ENCODE measurements around the gene CPNE6. TPM values are rescaled to one million over a fixed set of nuclear protein-coding genes. Genes with fewer than 3 reads are reported as not detected.
"Not testable (repeated sequence)": the region's sequence is repeated elsewhere in the genome, so short reads cannot be mapped to it uniquely, and the experiment has no call there.

Gene CPNE6
- total RNA-seq, 1 donor: not detected

GRCh38 chr14:24038686-24039085 lies 32.7 kb upstream of the CPNE6 start:
- no peak overlapping the region for H3K4me3 ChIP-seq (ENCODE audit: low read depth, low read length)
- no peak for TF ChIP-seq CTCF (IDR thresholded peaks at IDR 0.05; ENCODE audit: insufficient read depth, low read length)
- DNase-seq (ENCODE audit: low read depth): no peak

- TF ChIP-seq CTCF (IDR thresholded peaks at IDR 0.05; ENCODE audit: insufficient read depth, low read length): no peak
- H3K4me3 ChIP-seq (ENCODE audit: low read depth, low read length): no peak overlapping the region
- DNase-seq (ENCODE audit: low read depth): no peak
These were observed 30.7 kb upstream of the CPNE6 start for GRCh38 chr14:24040692-24041091.

- peak; percentile 9 for DNase-seq (ENCODE audit: low read depth)
- H3K4me3 ChIP-seq (ENCODE audit: low read depth, low read length): no peak overlapping the region
- no peak for TF ChIP-seq CTCF (IDR thresholded peaks at IDR 0.05; ENCODE audit: insufficient read depth, low read length)
These were observed 28.6 kb upstream of the CPNE6 start for GRCh38 chr14:24042746-24043145.

GRCh38 chr14:24049002-24049401 lies 22.4 kb upstream of the CPNE6 start:
- H3K4me3 ChIP-seq (ENCODE audit: low read depth, low read length); DNase-seq (ENCODE audit: low read depth): not testable (repeated sequence)

GRCh38 chr14:24050753-24051152 lies 20.6 kb upstream of the CPNE6 start:
- H3K4me3 ChIP-seq (ENCODE audit: low read depth, low read length); DNase-seq (ENCODE audit: low read depth): not testable (repeated sequence)

- peak overlapping the region; percentile 63 for H3K4me3 ChIP-seq (ENCODE audit: low read depth, low read length)
- no peak for DNase-seq (ENCODE audit: low read depth)
- no peak for TF ChIP-seq CTCF (IDR thresholded peaks at IDR 0.05; ENCODE audit: insufficient read depth, low read length)
These were observed 20.1 kb upstream of the CPNE6 start for GRCh38 chr14:24051176-24051788.

GRCh38 chr14:24051789-24052655 lies 19.3 kb upstream of the CPNE6 start, which contains the start of gene CARMIL3:
Gene CARMIL3, plus strand, starts transcription at chr14:24052009. Its CDS starts 145 bp downstream, at chr14:24052154.
- H3K4me3 ChIP-seq (ENCODE audit: low read depth, low read length): peak within 1 kb of the TSS; percentile 63
- peak; percentile 33 for DNase-seq (ENCODE audit: low read depth)
- no peak for TF ChIP-seq CTCF (IDR thresholded peaks at IDR 0.05; ENCODE audit: insufficient read depth, low read length)

Measured in fibroblast of the aortic adventitia (primary cell).